HG03045 (cell line): Measurements from ENCODE around the gene DNAJC13.
"Not testable (repeated sequence)": the region's sequence is repeated elsewhere in the genome, so short reads cannot be mapped to it uniquely, and the experiment has no call there.

Experiments
- ATAC-seq: cut with Tn5 transposase; IDR thresholded peaks from one replicate; pipeline ENCODE4 v1.9.1; 2021; ENCODE audit warnings: mild to moderate bottlenecking, moderate library complexity; ENCODE audit not compliant: unreplicated experiment

The DNAJC13 gene

DNA sequence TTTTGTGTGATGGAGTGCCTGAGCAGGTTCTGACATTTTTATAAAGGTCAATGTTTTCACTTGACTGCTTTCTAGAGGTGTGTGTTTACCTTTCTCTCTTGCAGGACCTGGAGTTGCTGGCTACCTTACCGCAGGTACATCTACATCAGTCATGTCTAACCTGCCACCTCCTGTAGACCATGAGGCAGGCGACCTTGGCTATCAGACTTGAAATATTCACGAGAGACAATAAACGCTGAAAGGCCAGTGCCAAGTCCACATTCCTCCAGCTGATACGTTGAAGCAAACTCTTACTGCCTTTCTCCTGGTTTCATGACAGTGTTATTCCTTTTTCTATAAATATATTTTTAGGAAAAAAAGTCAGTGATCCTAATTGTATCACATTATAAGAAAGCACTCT lies 120.8 kb downstream of the DNAJC13 start:
- ATAC-seq = no peak

GRCh38 chr3:132539681-132540080 lies 122.4 kb downstream of the DNAJC13 start:
- ATAC-seq = no peak

- no peak for ATAC-seq
Measured at GRCh38 chr3:132542577-132542976, 125.3 kb downstream of the DNAJC13 start.

DNA sequence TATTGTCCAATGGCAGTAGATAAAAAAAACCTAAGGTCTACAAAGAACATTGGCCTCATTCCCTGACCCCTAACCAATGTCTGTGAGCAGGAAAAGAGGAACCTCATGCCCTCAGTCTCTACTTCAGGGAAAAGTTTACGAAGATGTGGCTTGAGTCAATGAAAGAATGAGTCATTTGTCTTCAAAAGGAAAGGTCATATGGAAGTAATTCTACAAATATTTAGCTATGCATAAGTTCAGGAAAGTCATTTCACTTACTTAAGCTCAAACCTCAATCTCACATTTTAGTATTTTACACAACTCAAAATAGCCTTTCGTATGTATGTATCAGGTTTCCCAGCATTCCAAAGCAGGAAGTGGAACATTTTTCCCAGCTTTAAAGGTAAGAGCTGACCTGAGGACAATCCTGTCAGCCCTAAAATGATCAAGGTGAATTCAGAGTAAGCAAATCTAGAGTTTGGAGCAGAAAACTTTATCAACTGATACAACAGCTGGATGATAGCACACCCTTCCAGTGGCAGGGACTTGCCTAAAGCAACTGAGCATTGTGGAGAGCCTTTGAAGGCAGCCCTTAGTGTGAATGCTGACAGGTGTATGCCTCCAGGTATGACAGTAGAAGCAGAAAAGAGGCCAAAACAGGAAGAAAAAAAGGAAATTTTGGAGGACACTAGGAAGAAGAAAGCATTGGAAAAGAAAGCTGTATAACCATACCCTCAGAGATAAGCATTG lies 125.9 kb downstream of the DNAJC13 start:
- ATAC-seq = no peak

DNA sequence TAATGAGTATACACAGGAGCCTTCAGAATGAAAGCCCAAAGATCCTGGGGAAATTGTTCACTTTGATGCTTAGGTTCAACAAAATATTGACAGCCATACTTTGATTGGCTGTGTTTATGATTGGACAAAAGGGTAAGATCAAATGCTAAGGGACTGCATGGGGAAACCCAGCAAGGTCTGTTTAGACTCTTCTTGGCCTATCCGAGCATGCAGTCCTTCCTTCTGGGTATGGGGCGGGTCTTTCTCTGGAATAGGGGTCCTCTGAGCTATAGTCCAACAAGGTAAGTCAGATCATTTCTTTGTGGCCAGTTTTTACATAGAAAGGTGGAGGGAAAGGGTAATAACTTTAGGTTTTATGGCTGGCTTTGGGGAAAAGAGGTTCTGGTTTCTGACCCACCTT lies 126.8 kb downstream of the DNAJC13 start:
- no peak for ATAC-seq

- no peak for ATAC-seq
Measured at GRCh38 chr3:132545471-132545870, 128.2 kb downstream of the DNAJC13 start.

- ATAC-seq = no peak
Measured at GRCh38 chr3:132549169-132549568, 131.9 kb downstream of the DNAJC13 start.

- ATAC-seq = peak; percentile 75
Measured at GRCh38 chr3:132549890-132550578, 132.7 kb downstream of the DNAJC13 start.

DNA sequence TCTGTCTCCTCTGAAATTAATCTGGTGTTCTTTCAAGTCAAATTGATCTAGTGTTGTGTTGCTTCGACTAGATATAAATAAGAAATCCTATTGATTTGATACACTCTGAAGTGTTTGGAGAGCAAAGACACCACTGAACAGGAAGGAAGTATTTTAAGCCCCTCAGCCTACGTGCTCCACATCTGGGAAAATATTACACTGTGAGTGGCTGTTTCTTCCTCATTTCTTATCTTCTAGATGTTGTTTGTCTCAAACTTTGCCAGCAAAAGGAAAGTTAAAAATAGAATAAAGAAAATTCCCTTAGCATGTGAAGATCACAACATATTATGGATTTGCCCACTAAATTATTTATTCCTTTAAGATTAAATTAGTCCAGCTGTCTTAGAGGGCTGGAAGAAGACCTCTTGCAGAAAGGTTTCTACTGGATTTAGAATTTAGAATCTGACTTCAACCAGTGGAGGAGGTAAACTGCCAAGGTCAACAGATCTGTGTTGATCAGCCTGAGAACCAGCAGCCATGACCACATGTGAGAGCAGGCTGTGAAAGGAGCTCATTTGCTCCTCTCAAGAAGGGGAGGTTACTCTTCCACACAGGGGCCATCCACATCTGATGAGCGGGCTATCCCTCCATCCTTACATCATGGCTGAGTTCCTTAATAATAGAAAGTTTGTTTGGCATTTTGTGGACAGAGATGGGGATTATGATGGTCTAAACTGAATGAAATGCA lies 133.4 kb downstream of the DNAJC13 start:
- ATAC-seq = no peak

GRCh38 chr3:132553826-132554225 lies 136.5 kb downstream of the DNAJC13 start:
- no peak for ATAC-seq

DNA sequence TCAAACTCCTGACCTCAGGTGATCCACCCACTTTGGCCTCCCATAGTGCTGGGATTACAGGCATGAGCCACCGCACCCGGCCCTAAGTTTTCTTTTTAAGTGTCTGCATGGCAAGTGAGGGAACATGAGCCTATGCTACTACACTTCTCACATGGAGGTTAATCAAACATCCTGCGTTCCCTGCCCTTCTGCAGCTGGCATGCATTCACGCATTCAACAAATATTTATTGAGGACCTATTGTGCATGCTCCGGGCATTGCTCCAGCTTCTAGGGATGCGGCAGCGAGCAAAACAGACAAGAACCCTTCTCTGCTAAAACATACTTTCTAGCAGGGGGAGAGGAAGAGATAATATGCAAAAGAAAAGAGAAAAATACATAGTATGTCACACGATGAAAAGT lies 137.1 kb downstream of the DNAJC13 start:
- ATAC-seq = no peak

GRCh38 chr3:132555306-132556035 lies 138.2 kb downstream of the DNAJC13 start:
- ATAC-seq = no peak

DNA sequence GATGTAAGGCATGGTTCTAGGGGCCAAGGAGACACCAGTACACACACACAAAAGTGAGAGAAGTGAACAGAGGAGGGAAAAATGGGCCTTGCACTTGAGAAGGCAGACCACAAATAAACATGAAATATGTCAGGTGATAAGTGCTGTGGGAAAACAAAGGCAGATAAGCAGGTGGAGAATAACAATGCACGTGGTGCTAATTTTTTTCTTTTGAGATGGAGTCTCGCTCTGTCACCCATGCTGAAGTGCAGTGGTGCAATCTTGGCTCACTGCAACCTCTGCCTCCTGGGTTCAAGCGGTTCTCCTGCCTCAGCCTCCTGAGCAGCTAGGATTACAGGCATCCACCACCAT lies 138.7 kb downstream of the DNAJC13 start:
- not testable (repeated sequence) for ATAC-seq

DNA sequence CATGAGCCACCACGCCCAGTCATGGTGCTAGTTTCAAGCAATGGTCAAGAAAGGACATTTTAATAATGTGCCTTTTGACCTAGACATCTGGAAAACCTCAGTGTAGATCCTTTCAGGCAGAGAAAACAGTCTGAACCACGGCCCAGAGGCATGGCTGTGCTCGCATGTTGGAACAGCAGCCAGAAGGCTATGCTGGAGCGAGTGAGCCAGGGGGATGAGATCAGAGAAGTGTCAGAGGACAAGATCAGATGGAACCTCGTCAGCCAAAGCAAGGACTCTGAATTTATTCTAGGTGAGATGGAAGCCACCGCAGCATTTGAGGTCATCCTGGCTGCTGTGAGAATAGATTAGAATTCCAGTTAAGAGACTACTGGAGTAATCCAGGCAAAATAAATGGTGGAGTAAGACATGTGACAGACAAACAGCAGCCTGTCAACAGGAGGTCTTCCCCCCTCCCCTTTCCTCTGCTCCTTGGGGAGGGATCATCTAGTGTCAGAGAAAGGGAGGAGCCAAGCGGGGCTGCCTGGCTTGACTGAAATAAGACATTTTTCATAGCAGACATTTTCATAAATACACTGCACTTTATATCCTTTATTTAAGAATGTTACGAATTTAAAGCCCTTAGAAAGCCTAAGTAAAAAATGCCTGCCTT lies 139.3 kb downstream of the DNAJC13 start:
- ATAC-seq = no peak

DNA sequence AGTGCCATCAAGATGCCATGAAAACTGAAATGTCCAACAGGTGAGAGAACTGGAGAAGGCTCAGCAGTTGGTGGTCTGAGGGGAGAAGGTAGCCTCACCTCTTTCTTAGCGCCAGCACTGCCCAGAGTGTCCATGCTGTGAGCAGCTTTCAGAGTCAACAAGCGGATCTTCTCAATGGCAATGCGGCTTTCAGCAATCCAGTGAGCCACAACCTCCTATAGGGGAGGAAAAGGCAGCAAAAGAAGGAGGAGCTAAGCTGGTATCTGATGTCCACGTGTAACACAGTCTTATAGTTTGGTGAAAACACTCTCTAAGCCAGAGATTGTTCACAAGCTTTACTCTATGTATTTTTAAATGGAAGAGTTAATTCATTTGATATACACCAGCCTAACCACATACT lies 143.7 kb downstream of the DNAJC13 start:
- ATAC-seq = no peak

- no peak for ATAC-seq
Measured at GRCh38 chr3:132563420-132564069, 146.2 kb downstream of the DNAJC13 start.

GRCh38 chr3:132564070-132564465 lies 146.8 kb downstream of the DNAJC13 start:
- no peak for ATAC-seq

DNA sequence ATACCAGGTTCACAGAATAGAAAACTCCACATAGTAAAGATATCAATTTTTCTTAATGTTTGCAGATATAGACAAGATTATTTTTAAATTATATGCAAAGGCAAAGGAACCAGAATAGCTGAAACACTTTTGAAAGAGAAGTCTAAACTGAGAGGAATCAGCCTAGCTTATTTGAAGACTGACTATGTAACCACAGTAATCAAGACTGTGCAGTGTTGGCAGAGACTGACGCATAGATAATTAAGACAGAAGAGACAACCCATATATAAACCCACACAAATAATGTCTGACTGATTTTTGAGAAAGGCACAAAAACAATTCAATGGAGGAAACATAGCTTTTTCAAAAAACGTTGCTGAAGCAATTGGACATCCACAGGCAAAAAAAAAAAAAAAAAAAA lies 151.1 kb downstream of the DNAJC13 start:
- ATAC-seq = no peak

DNA sequence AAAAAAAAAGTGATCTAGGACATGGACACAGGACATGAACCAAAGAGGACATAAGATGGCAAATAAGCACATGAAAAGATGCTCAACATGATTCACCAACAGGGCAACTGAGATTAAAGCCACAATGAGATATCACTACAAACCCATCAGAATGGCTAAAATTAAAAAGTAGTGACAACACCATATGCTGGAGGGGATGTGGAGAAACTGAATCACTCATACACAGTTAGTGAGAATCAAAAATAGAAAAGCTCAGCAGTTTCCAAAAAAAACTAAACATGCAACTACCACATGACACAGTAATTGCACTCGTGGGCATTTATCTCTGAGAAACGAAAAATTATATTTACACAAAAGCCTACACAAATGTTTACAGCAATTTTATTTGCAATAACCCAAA lies 151.9 kb downstream of the DNAJC13 start:
- ATAC-seq = no peak

DNA sequence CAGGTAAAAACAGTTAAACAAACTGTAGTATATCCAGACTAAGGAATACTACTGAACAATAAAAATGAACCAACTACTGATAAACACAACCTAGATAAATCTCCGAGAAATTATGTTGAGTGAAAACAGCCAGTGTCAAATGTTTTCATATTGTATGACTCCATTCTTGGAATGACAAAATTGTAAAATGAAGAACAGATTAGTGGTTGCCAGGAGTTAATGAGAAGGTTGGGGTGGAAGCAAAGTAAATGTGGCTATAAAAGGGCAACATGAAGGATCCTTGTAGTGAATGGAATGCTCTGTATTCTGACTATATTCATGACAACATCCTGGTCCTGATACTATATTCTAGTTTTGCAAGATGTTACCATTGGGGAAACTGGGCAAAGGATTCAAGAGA lies 152.3 kb downstream of the DNAJC13 start:
- no peak for ATAC-seq
